ENCODE data around the gene SYNPR.

SYNPR gene

DNA sequence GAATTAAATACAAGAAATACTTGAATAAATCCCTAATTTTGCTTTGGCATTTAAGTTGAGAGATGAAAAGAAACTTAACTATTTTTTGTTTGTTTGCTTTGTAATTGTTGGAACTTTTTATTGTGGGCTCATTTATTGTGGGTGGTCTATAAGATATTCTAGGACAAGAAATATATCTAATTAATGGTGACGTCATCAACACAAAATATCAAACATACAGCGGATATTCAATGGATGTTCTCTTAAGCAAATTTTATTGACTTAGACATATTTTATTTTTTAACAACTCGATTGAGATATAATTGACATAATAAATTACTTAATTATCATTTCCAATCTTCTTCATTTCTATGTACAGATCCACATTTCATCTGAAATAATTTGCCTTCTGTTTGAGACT is 30.0 kb downstream of the SYNPR start:
- DNase-seq (ENCODE audit: low spot score), result no peak

DNA sequence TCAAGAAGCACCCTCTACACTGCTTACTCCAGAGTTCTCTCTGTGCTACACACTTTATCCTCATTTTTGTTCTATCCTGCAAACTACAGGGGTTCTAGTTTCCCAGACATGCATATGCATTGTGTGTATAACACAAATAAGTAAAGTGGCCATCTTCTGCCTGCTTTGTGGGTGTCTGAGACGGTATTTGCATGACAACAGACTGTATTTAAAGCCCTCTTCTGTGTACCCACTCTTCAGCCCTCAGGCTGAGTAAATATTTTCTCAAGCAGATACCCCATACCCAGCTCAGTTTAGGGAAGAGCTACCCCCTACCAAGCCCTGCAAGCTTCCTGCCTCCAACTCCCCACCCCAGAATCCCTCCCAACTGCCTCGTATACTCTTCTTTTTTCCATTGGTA is 31.7 kb downstream of the SYNPR start:
- DNase-seq (ENCODE audit: low spot score), result no peak

DNA sequence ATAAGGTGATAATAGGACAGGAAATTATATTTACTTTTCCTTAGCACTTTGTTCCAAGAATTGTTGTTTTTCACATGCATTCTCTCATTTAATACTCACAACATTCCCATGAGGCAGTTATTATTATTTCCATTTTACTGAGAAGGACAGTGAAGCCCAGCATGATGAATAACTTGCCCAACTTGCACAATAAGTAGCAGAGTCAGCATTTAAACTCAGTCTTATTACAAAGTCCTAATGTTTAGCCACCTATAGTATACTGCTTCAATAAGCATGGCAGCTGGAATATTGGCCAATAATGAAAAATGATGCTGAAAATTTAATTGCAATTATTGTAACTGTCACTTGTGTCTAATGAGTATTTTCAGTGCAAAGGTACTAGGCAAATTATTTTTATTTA is 45.7 kb downstream of the SYNPR start:
- DNase-seq (ENCODE audit: low spot score), result no peak

DNA sequence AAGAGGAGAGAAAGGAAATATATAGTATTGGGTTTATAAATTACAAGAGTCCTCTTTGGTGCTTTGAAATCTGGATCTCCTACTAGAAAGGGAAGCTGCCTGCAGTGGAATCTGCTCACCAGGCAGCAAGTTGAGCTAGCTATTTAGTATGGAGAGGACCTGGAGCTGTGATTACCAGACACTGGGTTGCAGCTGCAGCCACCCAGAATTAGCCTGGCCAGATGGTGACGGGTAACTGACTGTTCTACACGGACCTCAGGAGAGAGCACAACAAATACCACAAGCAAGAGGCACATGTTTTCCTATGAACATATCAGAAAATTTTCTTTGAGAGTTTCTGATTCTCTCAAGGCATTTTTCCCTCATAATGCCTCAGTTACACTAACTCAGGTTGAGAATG is 46.5 kb downstream of the SYNPR start:
- DNase-seq (ENCODE audit: low spot score), result no peak

DNA sequence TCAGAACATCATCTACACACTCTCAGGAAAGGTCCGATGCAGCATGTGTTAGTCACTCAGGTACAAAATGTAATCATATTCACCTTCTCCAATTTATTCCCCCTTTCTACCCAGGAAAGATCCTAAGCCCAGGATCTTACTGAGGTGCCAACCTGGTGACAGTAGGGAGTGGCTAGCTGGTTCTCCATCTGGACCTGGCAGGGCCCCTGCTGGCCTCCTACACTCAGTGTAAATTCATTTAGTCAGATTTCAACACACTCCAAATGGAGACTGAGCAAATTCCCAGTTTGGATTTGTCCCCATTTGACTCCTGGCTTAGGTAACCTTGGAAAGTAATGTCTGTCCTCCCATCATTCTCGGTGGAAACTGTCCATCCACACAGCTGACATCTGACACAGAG is 47.3 kb downstream of the SYNPR start:
- DNase-seq (ENCODE audit: low spot score), result no peak

DNA sequence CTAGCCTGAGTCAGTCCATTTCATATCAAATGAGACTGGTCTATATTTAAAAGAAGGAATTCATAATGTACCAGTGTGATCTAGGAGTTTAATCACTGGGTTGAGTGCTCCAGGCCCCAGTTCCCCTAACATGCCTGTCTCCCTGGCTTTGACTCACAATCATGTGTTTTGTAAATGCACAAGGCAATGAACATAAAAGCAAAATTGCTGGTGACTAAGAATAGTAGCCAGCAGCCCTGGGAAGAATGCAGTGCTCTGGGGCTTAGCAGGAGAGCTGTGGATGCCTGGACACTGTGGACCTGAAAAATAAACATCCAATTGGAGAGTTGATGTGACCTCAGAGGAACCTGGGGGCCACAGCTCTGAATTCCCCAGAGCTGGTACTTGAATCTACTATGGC is 50.3 kb downstream of the SYNPR start:
- no peak for DNase-seq (ENCODE audit: low spot score)

DNA sequence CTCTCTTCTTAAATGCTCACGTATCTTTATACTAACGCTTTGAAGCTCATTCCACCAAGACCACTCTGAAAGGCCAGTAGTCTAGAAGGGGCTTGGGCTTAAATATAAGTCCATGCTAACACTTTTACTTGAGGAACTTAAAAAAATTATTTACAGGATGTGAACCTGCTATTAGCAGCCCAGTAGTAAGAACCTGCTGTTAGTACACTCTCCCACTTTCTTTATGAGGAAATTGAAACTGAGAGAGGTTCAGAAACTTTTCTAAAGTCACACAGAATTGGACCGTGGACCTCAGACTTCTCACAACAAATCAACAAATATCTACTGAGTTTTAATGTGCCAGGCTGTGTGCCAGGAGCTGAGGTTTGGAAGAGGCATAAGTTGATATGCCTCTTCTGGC is 53.4 kb downstream of the SYNPR start:
- DNase-seq (ENCODE audit: low spot score), result no peak

DNA sequence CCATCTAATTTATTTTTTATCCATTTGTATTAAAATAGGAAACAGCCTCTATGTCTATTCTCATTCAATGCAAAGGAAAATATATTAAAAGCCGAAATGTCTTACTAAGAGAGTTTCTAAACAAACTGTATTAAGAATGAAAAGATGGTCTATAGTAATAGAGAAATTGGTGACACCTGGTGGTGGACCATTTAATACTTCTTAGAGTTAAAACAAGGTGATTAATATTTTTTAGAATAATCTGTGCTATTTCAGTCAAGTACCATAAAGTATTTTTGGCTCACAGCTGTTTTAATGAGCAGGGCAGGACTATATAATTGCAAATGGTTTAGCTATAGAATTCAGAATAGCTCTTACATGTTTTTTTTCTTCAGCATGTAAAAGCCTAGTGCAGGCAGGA is 55.7 kb downstream of the SYNPR start:
- no peak for DNase-seq (ENCODE audit: low spot score)

DNA sequence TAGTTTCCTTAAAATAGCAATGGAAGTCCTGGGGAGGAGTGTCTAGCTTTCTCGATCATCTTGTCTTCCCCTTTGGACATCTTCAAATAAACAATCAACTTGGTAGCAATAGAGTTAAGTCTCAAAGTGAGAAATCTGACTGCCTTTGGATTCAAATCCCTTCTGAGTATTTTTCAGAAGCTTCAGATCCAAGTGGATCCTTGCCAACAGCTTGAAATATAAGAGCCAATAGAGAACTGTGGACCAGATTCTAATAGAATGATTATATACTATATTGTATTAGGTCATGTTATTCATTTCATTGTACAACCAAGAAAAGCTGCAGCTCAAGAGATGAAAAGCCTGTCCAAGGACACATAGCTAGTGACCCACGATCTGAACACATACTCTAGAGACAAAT is 60.2 kb downstream of the SYNPR start:
- DNase-seq (ENCODE audit: low spot score), result no peak

DNA sequence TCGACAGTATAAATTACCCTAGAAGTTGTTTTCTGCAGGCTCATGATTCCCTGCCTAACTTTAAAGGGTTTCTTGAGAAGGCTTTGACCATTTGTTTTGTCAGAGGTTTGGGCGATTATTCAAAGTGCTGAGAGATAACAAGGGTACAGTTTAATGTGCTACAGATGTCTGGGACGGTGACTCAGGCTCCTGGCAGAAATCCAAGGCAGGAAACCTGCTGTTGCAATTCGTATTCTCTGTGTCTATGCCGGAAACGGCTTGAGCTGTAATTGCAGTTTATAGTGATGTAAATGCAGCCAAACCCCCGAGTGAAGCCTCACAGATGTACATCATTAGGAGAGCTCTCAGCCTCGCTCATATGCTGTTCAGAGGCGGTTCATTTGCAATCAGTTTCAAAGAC is 65.6 kb downstream of the SYNPR start:
- DNase-seq (ENCODE audit: low spot score), result peak; percentile 22

DNA sequence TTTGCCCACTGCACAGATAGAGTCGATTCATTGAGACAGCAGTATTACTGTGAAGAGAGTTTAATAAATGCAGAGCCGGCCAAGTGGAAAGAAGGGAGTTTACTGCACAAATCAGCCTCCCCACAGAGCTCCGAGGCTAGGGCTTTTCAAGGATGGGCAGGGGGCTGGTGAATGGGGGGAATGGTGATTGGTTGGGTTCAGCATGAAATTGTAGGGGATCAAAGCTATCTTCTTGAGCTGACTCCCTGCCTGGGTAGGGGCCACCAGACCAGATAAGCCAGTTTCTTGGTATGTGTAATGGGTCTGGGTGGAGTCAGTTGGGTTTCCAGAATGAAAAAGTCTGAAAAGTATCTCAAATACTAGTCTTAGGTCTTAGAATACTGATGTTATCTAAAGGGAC is 66.6 kb downstream of the SYNPR start:
- DNase-seq (ENCODE audit: low spot score), result no peak

DNA sequence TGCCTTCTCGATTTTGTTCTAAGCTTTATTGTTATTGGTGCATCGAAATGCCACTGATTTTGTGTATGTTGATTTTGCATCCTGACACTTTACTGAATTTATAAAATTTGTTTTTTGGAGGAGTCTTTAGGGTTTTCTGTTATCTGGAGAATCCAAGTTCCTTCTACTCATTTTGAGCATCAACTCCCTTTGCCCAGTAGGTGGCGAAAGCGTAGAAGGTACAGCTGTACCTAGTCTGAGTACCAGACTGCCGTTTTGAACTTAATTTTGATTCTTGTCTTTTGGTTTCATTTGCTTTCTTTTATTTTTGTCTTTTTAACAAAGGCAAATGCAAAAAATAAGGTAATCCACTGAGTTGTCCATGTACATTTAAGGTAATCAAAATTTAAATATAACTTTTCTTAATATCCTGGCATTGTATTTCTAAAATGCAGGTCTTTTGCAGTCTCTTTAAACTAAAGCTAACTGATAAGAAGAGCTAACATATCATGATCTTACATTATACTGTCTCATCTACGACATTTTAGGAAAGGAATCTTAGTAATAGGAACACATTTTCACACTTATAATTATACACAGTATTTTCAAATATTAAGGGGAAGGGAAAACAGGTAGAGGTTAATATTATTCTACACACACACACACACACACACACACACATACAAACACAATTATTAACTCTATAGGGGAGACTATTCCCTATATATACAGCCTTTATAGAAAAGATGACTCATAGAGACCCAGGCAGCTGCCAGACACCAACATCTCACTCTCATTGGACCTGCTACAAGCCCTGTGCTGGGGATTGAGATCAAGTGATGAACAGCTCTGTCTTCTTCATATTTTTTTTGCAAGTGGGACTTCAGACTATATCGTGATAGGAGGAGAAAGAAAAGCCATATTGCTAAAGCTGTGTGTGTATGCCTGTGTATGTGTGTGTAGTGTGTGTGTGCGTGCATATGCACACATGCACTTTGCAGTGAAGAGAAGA is 71.8 kb downstream of the SYNPR start:
- peak; percentile 51 for DNase-seq (ENCODE audit: low spot score)

DNA sequence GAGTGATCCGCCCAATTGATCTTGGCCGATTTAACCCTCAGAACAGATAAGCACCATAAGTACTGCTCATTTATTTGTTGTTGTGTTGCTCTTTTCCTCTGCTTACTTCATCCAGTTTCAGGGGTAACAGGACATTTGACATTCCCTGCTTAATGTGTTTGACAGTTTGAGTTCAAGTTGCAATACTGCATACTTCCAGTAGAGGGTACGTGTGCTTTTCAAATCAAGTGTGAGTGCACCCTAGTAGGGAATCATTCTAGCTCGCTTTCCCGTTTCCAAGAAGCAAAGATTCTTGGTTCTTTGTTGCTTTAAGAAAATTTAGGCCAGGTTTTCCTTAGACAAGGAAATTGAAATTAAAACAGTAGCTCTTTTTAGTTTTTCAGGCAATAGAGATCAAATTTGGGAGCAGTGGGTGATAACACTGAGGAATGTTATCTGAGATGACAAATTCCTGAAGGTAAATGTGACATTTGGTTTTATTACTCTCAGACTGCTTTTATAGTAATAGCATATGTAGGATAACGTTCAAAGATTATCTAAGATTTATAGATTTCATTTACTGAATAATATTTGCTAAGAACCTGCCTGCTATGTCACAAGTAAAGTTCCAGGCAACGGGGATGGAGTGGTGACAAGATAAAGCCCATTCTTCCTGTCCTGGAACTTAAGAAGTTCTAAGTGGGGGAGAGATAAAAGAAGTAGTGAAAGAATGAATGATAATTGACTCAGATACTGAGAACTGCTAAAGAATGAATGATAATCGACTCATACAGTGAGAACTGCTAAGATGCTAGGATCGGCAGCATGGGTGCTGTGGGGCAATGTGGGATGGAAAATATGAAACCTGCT is 73.3 kb downstream of the SYNPR start:
- DNase-seq (ENCODE audit: low spot score), result peak; percentile 65

DNA sequence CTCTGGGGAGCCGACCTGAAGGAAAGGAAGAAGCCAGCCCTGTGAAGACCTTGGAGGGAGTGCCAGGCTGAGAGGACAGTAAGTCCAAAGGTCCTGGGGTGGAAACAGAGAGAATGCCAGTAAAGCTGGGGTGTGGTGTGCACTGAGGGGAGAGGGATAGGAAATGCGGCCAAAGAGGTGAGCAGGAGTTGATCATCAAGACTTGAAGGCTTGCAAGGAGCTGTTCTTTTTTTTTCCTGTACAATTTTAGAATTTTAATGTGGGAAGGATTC is 73.8 kb downstream of the SYNPR start:
- no peak for DNase-seq (ENCODE audit: low spot score)

DNA sequence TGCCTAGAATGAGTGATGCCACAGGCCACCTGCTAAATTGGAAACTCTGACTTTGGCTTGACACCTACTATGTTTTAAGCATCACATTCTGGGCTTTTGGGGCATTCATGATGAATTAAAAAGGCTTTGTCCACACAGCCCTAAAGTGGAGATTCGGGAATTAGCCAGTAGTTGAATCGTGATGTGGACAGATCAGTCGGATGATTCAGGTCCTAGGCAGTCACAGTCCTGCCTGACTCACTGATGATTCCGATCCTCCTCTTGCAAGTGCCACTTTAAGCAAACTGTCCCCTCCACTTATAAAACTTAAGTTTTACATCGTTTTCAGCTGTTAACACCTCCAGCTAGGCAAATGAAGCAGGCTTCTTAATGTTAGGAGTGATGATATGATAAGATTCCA is 75.3 kb downstream of the SYNPR start:
- DNase-seq (ENCODE audit: low spot score), result no peak

DNA sequence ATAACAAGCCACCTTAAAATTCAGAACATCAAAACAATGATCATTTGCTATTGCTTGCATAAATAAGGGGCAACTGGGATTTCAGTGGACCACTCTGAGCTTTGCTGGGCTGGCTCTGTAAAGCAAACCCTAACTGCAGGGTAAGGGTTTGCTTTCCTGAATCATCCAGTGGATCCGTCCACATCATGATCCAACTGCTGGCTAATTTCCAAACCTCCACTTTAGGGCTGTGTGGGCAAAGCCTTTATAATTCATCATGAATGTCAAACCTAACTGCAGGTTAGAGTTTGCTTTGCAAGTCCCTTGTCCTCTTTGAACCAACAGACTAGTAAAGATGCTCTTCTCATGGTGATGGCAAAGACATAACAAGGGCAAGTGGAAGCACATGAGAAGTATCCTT is 76.1 kb downstream of the SYNPR start:
- no peak for DNase-seq (ENCODE audit: low spot score)

DNA sequence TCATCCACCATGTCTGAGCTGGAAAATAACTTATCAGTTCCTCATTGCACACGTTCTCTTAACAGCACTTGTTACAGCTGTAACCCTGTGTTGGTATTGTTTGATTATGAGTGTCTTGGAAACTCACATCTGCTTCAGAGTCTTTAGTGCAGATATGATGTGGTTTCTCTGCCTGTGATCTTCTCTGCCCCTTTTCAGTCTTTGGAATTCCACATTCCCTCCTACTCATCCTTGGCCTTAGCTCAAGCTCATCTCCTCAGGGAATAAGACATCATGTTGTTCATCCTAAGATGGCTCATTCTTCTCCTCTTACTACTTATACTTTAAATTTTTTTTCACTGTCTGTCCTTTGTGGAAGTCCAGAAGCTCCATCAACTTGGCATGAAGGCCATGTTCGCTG is 77.7 kb downstream of the SYNPR start:
- DNase-seq (ENCODE audit: low spot score), result no peak

DNA sequence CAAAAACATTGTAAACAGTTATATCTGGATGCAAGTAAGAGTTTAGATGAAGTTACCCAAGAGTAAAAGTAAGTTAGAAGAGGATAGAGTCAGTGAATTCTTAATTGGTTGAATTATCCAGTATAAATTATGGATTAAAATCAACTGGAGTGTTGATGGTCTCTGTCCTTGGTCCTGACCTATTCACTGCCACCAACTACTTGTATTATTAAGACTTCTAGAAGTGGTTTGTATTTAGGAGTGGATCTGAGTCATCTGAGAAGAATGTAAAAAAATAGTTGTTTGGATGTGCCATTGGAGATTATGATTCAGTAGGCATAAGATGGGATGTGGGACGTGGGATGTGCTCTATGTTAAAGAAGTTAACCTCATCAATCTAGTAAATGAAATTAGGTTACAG is 86.4 kb downstream of the SYNPR start:
- no peak for DNase-seq (ENCODE audit: low spot score)

DNA sequence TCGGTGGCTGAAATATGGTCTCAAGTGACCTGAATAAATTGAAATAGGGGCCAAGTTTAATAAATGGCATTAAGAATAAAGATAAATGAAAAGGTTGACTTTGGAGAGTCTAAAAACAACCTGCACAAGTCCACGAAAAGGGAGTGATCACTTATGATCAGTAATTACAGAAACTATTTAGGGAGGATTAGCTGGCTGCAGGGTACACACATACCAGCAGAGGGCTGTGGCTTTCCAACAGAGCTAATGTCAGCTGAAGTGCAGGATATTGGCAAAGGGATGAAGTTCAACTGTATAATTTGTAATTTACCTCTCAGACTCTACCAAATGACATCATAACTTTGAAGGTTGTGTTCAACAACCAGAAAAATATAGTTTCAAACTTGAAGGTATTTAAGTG is 86.8 kb downstream of the SYNPR start:
- no peak for DNase-seq (ENCODE audit: low spot score)

DNA sequence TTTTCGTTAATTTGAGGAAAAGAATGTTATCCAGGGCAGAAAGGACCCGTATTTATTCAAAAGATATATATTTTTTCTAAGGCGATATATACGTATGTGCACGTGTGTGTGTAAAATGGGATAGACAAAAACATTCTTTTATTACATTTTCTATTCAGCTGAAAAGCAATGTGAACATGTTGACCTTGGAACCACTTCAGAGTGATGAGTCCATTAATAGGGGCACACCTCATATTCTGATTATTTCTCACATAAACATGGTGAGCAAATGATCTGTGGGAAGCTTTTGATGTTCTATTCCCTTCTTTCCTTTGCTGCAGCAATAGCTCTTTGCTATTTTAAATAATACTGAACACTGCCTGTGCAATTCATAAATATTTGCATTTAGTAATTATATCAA is 87.6 kb downstream of the SYNPR start:
- no peak for DNase-seq (ENCODE audit: low spot score)

DNA sequence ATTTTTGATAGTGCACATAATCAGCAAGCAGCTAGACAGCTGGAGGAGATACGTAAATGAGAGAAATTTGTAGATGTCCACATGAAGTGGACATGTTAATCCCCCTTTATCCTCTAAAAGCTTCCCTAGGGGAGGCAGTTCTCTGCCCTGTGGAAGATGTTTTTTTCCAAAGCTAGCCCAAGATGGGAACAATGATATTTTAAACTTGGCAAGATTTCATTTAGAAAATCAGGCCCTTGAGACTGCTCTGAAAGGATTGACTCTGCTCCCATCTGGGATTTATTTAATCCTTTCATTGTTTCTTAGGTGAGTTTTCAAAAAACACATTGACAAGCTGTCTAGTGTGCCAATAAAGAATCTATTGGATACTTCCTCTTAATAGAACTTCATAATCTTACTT is 92.0 kb downstream of the SYNPR start:
- no peak for DNase-seq (ENCODE audit: low spot score)

DNA sequence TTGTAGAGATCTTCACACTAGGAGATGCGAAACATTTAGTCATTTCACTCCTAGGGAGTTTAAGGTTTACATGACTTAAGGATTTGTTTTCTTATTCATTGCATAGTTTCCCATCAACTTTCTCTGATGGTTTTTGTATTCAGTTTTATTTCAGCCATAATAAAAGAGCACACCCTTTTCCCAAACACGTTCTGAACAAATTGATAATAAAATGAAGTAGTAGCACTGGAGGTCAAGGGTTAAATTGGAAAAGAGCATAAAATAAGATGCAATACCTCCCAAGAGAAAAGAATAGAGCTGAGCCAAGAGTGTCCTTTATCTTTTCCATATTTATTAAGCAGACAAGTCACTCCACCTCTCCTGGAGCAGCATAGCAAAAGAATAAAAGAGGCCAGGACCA is 104.9 kb downstream of the SYNPR start:
- DNase-seq (ENCODE audit: low spot score), result no peak

DNA sequence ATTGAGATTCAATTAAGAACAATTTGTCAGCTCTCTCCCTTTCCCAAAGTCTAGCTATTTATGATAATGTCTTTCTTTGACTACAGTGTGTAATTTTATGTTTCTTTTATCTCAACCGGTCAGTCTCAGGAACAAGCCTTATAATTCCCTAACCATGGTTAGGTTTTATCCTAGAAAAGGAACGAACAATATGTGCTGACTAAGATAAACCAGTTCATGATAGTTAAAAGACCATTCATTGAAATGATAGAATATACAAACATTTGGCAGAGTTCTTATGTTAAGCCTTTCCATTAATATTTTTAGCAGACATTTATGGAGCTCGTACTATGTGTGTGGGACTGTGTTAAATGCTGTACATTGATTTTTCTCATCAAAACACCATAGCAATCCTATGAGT is 106.3 kb downstream of the SYNPR start:
- no peak for DNase-seq (ENCODE audit: low spot score)

DNA sequence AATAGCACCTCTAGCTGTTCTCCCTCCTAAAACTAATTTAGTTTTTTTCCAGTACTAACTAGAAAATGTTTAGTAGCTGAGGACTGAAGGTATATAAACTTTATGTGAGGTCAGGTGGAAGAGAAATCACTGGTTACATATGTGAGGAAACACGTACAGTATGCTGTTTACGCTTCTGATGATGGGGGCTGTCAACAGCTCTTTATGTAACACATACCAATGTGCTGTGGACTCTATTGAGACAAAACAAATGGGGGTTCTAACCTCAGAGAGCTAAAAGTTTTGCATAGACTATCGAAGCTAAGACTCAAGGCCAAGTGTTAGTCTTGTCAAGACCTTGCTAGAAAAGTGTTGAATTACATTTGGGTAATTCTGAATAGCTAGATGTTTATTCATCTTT is 107.5 kb downstream of the SYNPR start:
- DNase-seq (ENCODE audit: low spot score), result no peak

Measured in putamen (tissue), 1 donor.